Glomerular visceral epithelial cell (primary cell): ENCODE data around the gene MRPL34.

Source experiments
- DNase-seq: peaks from one replicate; pipeline ENCODE4 v3.0.0-alpha.2; 2016; ENCODE audit errors: extremely low spot score

The MRPL34 gene

GRCh38 chr19:17309198-17309964 is 3.7 kb downstream of the MRPL34 start, which contains the start of gene DDA1:
Gene DDA1 (plus strand): TSS chr19:17309563. CDS start chr19:17309655, 92 bp downstream.
- peak; percentile 100 for DNase-seq

GRCh38 chr19:17309965-17310461 is 4.3 kb downstream of the MRPL34 start:
- no peak for DNase-seq

- DNase-seq, result peak; percentile 89
These were observed 6.0 kb downstream of the MRPL34 start for GRCh38 chr19:17311455-17312188.

GRCh38 chr19:17312189-17313113 is 6.8 kb downstream of the MRPL34 start:
- DNase-seq, result no peak

- DNase-seq, result no peak
These were observed 8.4 kb downstream of the MRPL34 start for GRCh38 chr19:17314007-17314593.

GRCh38 chr19:17318966-17319365 is 13.3 kb downstream of the MRPL34 start:
- no peak for DNase-seq

- DNase-seq, result no peak
These were observed 14.0 kb downstream of the MRPL34 start for GRCh38 chr19:17319473-17320238.

- DNase-seq, result no peak
These were observed 14.8 kb downstream of the MRPL34 start for GRCh38 chr19:17320435-17320834.

GRCh38 chr19:17321655-17322489 is 16.2 kb downstream of the MRPL34 start:
- no peak for DNase-seq

- DNase-seq, result no peak
These were observed 17.2 kb downstream of the MRPL34 start for GRCh38 chr19:17322854-17323253.

- DNase-seq, result no peak
These were observed 17.8 kb downstream of the MRPL34 start for GRCh38 chr19:17323300-17323963.

- no peak for DNase-seq
These were observed 18.3 kb downstream of the MRPL34 start for GRCh38 chr19:17323964-17324332.

- DNase-seq, result no peak
These were observed 18.9 kb downstream of the MRPL34 start for GRCh38 chr19:17324357-17325114.

- no peak for DNase-seq
These were observed 19.5 kb downstream of the MRPL34 start for GRCh38 chr19:17325133-17325532.

GRCh38 chr19:17325881-17326594 is 20.4 kb downstream of the MRPL34 start:
- DNase-seq, result no peak

- peak; percentile 24 for DNase-seq
These were observed 20.9 kb downstream of the MRPL34 start for GRCh38 chr19:17326595-17326966.

GRCh38 chr19:17327068-17327653 is 21.5 kb downstream of the MRPL34 start:
- no peak for DNase-seq
